Colonic mucosa (tissue), 4 donors: ENCODE results near the gene SINHCAF. TPM values are rescaled to one million over a fixed set of nuclear protein-coding genes. Genes with fewer than 3 reads are reported as not detected.

Source experiments
- DNase-seq: peaks from one replicate; pipeline ENCODE4 v3.0.0-alpha.2; 2020
- H3K27ac ChIP-seq: fragments of 200-600 bp; one replicate; pipeline ENCODE4 v1.8.0; 2021
- H3K27me3 ChIP-seq: fragments of 200-600 bp; one replicate; pipeline ENCODE4 v1.8.0; 2021
- H3K36me3 ChIP-seq: fragments of 200-600 bp; one replicate; pipeline ENCODE4 v1.8.0; 2021
- H3K4me1 ChIP-seq: fragments of 200-600 bp; one replicate; pipeline ENCODE4 v1.8.0; 2021; ENCODE audit warnings: mild to moderate bottlenecking
- H3K4me3 ChIP-seq: fragments of 200-600 bp; one replicate; pipeline ENCODE4 v1.8.0; 2021
- H3K9ac ChIP-seq, 2 donors: one replicate each; pipeline ENCODE4 v1.7.0; 2013; ENCODE audit warnings: control low read depth in 2 of 2, low read depth in 2 of 2, low read length in 2 of 2
- H3K9me3 ChIP-seq: fragments of 200-600 bp; one replicate; pipeline ENCODE4 v1.8.0; 2021
- CTCF ChIP-seq: fragments of 200-600 bp; IDR thresholded peaks from one replicate; pipeline ENCODE4 v1.8.0; 2022; ENCODE audit warnings: antibody characterized with exemption, mild to moderate bottlenecking
- intact Hi-C: fragments of 100-400 bp; cut with DNase I; formaldehyde crosslinking; loops from one replicate; pipeline ENCODE4 v1.14.1; 2022
- total RNA-seq, 2 donors: library from RNA; stranded (reverse); fragmentation: NEBNext Ultra II Directional in 1 of 2; extraction: Animal tissue kit (Norgen Biotek cat#: 25700) in 1 of 2; gene quantifications; one replicate each; pipeline ENCODE4 v1.2.1, GENCODE V29; 2021
- donor health status: healthy.
- donor health status: DM: no; HTN: no; CAD: no.
- donor health status: DM: no; HTN: no; CAD: no.

Gene SINHCAF
- total RNA-seq, 2 donors from 2014 or later, result 58.9 to 107 TPM

GRCh38 chr12:31267966-31268365 lies 58.0 kb downstream of the SINHCAF start:
- Histone ChIP-seq H3K9me3 (no peaks in the 10 kb centered on the region), H3K9ac (no peak overlapping the region), H3K4me1 (no peaks in the 10 kb centered on the region), H3K4me3 (no peak overlapping the region), H3K27ac (no peak overlapping the region), H3K27me3 (no peaks in the 10 kb centered on the region), H3K36me3 (no peaks in the 10 kb centered on the region)
- TF ChIP-seq CTCF, result no peak
- intact Hi-C loops, result no loop called here
- DNase-seq, result no peak

GRCh38 chr12:31265722-31266121 lies 60.2 kb downstream of the SINHCAF start:
- Histone ChIP-seq H3K27ac (no peak overlapping the region), H3K27me3 (no peaks in the 10 kb centered on the region), H3K36me3 (no peaks in the 10 kb centered on the region), H3K4me1 (no peaks in the 10 kb centered on the region), H3K4me3 (no peak overlapping the region), H3K9ac (no peak overlapping the region), H3K9me3 (no peaks in the 10 kb centered on the region)
- intact Hi-C loops, result no loop called here
- no peak for DNase-seq
- no peak for TF ChIP-seq CTCF

- no peaks in the 10 kb centered on the region for H3K36me3 ChIP-seq
These were observed 62.3 kb downstream of the SINHCAF start for GRCh38 chr12:31263661-31264060.

GRCh38 chr12:31261744-31262143 lies 64.2 kb downstream of the SINHCAF start:
- H3K36me3 ChIP-seq, result no peaks in the 10 kb centered on the region
- H3K4me1 ChIP-seq, result no peaks in the 10 kb centered on the region
- TF ChIP-seq CTCF, result no peak
- DNase-seq, result no peak
- H3K4me3 ChIP-seq, result no peak overlapping the region
- no peaks in the 10 kb centered on the region for H3K9me3 ChIP-seq
- H3K27ac ChIP-seq, result no peak overlapping the region
- no peak overlapping the region for H3K9ac ChIP-seq
- no peaks in the 10 kb centered on the region for H3K27me3 ChIP-seq
- intact Hi-C loops, result no loop called here

More at GRCh38 chr12:31263661-31264060, 62.3 kb downstream of the SINHCAF start:
- no peaks in the 10 kb centered on the region for H3K4me1 ChIP-seq
- DNase-seq, result no peak
- no peak for TF ChIP-seq CTCF
- no peak overlapping the region for H3K4me3 ChIP-seq
- no peak overlapping the region for H3K9ac ChIP-seq
- H3K9me3 ChIP-seq, result no peaks in the 10 kb centered on the region
- intact Hi-C loops, result no loop called here
- no peak overlapping the region for H3K27ac ChIP-seq
- no peaks in the 10 kb centered on the region for H3K27me3 ChIP-seq

- no peaks in the 10 kb centered on the region for H3K27me3 ChIP-seq
- no peak overlapping the region for H3K27ac ChIP-seq
- no peak for DNase-seq
- no peak for TF ChIP-seq CTCF
- H3K36me3 ChIP-seq, result no peaks in the 10 kb centered on the region
- no peak overlapping the region for H3K4me3 ChIP-seq
- H3K9ac ChIP-seq, result no peak overlapping the region
- H3K4me1 ChIP-seq, result no peaks in the 10 kb centered on the region
- intact Hi-C loops, result no loop called here
- H3K9me3 ChIP-seq, result no peaks in the 10 kb centered on the region
These were observed 65.1 kb downstream of the SINHCAF start for GRCh38 chr12:31260840-31261239.
